ENCODE measurements around the gene C2orf68.

- TF ChIP-seq CTCF (IDR thresholded peaks at IDR 0.05) = no peak
- no peak for TF ChIP-seq USF2 (IDR thresholded peaks at IDR 0.05; ENCODE audit: borderline replicate concordance, low read depth, low read length)
- no peak for TF ChIP-seq EP300 (IDR thresholded peaks at IDR 0.05; ENCODE audit: borderline replicate concordance in 1 of 2, low read depth in 1 of 2, low read length in 1 of 2)
- no peak for TF ChIP-seq ZBTB33 (IDR thresholded peaks at IDR 0.05; ENCODE audit: borderline replicate concordance, low read depth)
- no peak for TF ChIP-seq FOXM1 (IDR thresholded peaks at IDR 0.05; ENCODE audit: low read depth)
- TF ChIP-seq TAF1 (IDR thresholded peaks at IDR 0.05; ENCODE audit: borderline replicate concordance, low read depth, low read length) = no peak
- TF ChIP-seq REST (IDR thresholded peaks at IDR 0.05; ENCODE audit: low read depth, low read length) = no peak
- no peak for TF ChIP-seq EZH2phosphoT487 (IDR thresholded peaks at IDR 0.05; ENCODE audit: borderline replicate concordance, low read depth)
- no peak for TF ChIP-seq JUND (IDR thresholded peaks at IDR 0.05)
- no peak for TF ChIP-seq SMC3 (IDR thresholded peaks at IDR 0.05; ENCODE audit: low read depth, low read length)
- no peak for TF ChIP-seq POLR2AphosphoS5 (IDR thresholded peaks at IDR 0.05; ENCODE audit: low read depth, low read length)
- no peak for TF ChIP-seq SIN3A (IDR thresholded peaks at IDR 0.05; ENCODE audit: borderline replicate concordance, low read depth, low read length)
Measured at GRCh38 chr2:85599468-85600234, 12.2 kb downstream of the C2orf68 start.
